Stimulated activated CD8-positive, alpha-beta memory T cell treated with anti-CD3 and anti-CD28 coated beads, Interleukin-15, amount 100 ng/mL, for 4 hours (primary cell): ENCODE data around the gene PDSS2.
"Not testable (repeated sequence)": the region's sequence is repeated elsewhere in the genome, so short reads cannot be mapped to it uniquely, and the experiment has no call there.

Experiments
- DNase-seq, 2 donors: peaks; one replicate each; pipeline ENCODE4 v3.0.0-alpha.2; 2020; ENCODE audit warnings: low read depth in 2 of 2

The PDSS2 gene

DNA sequence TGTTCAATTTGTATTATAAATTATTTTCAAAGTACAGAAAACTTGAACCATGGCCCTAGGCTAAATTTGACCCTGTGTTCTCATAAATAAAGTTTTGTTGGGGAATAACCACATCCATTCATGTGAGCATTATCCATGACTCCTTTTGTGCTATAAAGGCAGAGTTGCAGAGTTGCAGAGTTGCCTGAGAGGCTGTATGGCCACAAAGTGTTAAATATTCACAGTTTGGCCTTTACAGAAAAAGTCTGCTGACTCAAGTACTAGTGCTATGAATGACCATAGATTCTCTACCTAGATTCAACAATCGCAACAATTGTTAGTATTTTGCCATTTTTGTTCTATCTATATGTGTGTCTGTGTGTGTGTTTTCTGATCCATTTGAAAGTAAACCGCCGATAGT, 297.8 kb downstream of the PDSS2 start:
- no peak for DNase-seq

DNA sequence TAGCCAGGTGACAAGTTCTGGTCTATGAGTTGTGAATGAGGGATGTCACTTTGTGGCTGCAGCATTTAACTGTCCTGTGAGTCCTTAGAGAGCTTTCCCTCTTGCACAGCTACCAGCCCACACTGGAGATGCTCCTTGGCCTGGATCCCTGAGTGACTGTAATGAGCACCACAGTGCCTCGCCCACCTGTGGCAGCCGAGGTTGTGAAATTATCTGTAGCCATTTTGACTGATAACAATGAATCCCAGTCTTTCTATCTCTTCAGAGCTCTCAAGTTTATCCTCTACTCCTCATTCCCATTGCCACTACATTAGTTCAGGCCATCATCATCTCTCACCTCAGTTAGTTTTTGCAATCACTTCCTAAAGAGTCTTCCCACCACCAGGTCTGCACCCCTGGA, 302.7 kb downstream of the PDSS2 start:
- DNase-seq, result no peak

DNA sequence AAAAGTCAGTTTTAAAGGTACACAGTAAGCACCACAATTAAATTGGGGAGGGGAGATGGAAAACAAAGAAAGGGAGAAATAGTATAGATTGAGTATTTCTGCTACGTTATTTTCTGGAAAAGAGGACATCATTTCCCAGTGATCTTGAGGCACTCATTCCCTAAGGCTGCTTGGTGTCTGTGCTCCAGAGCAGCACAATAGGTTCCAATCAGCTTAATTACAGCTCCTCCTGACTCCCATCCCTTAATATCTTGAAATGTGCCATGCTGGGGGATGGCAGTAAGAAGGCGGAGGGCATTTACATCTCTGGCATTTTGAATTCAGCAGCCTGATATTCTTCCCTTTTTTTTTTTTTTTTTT, 304.6 kb downstream of the PDSS2 start:
- no peak for DNase-seq

DNA sequence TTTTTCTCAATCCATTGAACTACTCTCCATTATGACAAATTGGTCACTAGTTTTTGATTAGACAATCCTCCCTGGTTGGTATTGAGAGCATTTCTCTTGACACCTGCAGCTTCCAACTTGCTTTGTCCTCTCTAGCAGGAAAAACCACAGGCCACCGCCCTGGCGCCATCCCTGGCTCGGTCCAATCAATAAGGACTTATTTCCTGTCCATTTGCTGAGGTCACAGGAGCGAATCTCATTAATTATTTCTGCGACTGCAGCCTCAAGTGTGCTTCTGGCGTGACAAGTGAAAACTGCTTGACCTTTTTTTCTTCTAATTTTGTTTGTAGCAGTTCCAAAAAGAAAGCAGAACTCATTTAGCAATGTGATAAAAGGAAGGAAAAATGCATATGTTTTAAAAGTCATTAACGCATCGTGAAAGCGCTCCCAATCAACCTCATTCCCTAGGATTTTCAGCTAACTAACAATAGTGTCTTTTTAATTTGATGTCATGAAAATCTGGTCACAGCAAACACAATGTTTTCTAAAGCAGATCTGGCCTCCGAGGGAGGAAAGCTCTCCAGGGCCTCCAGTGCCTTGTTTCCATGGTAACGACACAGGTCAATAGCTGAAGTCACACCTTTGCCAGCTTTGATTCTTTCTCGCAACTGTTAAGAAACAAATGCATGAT, 305.1 kb downstream of the PDSS2 start:
- DNase-seq, result no peak

DNA sequence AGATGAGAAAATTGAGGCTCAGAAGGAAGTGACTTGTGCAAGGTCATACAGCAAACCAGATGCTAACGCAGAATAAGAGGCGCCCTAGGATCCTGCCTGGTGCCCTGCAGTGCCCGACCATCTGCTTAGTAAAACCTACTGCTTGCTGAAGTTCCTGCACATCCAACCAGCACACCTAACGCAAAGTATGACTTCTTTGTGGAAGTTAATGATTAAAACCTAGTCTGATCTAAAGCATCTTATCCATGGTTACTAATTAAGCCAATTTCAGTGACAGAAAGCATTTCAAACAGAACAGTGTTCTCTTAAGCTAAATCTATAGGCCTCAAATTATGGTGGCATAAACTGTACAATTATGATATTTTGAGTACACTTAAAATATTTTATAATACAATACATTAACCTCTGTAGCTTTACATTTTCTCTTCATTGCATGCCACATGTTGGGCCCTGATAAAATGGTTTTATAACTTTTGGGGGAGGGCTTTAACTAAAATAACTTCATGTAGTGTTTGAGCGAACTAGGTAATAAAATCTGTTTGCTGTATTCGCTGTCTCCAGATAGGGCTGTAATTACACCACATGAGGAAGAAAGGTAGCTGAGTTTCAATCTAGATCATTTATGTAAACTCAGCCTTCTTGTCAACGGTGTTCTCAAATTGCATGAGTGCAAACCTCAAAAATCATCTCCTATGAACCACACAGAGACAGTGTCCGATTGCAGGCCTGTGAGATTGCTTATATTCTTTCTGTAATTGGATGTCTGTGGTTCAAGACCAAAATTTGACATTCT, 306.5 kb downstream of the PDSS2 start:
- no peak for DNase-seq

DNA sequence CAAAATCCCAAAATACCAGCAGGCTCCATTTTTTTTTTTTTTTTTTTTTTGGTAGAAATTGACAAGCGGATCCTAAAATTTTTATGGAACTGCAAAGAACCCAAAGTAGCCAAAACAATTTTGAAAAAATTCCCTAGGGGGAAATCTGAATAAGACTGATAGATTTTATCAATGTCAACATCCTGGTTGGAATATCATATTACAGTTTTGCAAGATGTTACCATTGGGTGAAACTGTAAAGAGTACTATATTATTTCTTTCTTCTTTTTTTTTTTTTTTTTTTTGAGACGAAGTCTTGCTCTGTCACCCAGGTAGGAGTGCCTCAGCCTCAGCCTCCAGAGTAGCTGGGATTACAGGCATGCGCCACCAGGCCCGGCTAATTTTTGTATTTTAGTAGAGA, 314.7 kb downstream of the PDSS2 start:
- DNase-seq, result no peak

DNA sequence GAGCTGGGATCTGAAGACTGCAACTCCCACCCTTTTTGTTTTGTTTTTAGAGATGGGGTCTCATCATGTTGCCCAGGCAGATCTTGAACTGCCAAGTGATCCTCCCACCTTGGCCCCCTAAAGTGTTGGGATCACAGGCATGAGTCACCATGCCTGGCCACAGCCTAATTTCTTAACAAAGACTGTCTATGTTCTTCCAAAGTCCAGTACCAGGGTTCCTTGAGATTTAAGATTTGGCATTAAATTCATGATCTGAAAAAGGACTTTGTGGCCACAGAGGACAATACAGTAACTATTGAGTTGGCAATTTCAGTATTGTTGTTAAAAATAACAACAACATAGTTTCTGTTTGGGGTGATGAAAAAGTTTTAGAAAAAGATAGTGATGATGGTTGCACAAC, 315.4 kb downstream of the PDSS2 start:
- no peak for DNase-seq

DNA sequence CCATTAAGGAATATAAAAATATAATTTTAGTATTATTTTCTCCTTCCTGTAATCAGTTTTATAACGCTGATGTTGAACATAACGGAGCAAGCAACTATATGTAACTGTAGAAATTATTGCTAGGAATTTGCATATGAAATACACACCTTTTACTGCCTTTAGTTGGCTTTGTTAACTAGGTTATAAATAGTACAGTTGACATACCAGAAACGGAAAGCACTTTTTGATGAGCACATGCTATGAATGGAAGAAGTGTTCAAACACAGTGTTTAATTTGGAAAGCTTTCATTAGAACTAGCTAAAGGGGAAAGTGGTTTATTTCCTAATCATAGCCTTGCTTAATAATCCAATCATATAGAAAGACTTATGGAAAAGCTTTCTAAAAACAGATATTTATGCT, 318.8 kb downstream of the PDSS2 start:
- no peak for DNase-seq

DNA sequence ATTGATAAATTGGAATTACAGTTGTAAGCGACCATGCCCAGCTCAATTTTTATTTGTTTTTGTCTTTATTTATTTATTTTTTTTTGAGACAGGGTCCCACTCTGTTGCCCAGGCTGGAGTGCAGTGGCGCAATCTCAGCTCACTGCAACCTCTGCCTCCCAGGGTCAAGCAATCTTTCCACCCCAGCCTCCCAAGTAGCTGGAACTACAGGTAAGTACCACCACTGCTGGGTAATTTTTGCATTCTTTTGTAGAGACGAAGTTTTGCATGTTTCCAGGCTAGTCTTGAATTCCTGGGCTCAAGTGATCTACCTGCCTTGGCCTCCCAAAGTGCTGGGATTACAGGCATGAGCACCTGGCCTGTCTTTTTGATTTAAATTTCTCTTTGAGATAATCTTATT, 323.0 kb downstream of the PDSS2 start:
- DNase-seq, result not testable (repeated sequence)

DNA sequence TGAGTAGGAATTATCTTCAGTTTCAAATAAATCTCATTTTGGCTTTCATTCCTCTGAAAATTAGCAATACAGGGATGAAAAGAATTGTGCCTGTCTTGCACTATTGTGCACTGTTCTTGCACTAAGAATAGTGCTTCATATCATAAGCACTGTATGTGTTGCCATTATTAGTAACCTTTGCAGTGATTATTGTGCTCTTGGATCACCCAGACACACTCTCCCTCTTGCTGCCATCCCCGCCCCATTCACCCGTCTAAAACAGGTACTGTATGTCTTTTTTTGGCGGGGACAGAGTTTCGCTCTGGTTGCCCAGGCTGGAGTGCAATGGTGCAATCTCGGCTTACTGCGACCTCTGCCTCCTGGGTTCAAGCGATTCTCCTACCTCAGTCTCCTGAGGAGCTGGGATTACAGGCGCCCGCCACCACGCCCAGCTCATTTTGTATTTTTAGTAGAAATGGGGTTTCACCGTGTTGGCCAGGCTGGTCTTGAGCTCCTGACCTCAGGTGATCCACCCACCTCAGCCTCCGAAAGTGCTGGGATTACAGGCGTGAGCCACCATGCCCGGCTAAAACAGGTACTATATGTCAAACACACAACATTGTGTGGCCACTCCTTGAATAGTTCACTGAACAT, 324.2 kb downstream of the PDSS2 start:
- DNase-seq, result not testable (repeated sequence)

DNA sequence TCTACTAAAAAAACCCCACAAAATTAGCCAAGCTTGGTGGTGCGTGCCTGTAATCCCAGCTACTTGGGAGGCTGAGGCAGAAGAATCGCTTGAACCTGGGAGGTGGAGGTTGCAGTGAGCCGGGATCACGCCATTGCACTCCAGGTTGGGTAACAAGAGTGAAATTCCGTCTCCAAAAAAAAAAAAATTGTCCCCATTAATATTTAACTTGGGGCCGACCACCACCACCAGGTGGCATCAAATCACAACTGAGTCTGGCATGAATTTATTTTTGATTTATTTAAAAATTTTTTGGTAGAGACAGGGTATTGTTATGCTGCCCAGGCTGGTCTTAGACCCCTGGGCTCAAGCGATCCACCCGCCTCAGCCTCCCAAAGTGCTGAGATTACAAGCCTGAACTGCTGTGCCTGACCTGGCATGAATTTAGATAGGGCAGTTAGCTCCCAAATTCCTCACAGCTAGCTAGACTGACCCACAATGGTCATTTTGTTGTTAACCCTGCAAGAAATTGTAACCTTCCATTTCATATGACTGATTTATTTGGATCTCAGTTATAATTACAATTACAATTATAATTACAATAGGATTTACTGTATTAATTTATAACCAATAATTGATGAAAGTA, 326.9 kb downstream of the PDSS2 start:
- no peak for DNase-seq

DNA sequence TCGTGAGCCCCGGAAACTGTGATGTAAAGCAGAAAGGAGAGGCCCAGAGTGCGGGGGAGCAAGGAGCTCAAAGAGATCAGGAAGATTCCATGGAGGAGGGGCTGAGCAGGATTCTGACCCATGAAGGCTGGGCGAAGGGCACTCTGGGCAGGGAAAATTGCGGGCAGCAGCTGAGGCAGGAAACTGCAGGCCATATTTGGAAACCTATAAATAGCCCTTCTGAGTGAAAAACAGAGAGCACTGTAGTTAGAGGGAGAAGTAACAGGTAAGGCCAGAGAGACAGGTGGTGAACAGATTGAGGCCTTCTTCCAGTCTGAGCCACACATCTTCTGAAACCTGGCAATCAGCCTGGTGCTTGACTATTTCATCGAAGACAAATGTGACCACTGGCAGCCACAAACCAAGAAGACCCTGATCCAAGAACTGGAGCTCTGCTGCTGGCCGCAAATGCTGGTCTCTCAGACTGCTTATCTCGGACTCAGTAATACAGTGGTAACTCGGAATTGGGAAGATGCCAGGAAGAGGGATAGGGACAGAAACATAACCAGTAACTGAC, 329.9 kb downstream of the PDSS2 start:
- no peak for DNase-seq

DNA sequence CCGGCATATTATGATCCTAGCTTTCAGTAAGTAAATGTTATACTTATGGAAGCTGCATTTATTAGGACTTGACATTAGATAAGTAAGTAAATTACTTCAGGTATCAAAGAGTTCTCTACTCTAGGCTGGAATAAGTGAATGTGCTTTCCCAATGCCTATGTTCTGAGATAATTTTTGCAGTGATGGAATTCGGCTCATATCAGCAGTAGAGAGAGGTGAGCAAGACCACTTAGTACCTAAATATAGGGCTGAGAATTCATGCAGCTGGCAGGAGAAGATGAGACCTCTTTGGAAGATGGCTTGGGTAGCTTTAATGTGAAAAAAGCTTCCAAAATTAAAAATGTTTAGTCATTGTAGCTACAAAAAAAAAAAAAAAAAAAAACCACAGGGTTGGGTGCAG, 330.8 kb downstream of the PDSS2 start:
- DNase-seq, result no peak

DNA sequence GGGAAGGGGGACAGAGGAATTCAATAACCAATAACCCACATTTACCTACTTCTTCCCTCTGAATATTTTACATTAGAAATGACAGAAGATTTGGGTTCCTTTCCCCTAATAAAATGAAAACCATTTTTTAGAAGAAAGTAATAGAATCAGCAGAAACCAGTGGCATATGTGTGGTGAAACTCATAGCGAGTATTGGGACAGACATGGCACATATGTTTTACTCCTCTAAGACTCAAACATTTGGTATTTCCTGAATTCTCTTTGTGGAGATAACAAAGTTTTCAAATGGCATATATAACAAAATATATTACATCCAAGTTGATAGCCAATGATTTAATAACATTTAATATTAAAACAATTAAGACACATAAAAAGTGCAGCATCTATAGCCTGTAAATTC, 331.2 kb downstream of the PDSS2 start:
- DNase-seq, result no peak

DNA sequence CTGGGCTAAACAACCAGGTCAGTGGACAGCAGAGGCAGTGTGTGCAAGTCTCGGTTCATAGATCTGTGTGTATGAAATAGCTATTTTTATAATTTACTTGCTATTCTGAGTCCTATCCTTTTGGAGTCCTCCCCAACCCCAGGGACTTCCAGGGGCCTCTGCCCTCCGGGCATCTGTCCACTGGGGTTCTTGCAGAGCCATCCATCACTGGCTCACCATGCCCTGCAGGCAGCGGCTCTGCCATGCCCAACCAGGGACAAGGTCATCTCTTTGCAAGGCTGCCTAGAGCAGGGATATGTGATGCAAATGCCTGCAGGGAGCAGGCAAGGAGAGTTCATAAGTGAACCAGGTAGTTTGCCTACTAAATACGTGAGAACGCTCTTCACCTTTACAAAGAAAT, 333.6 kb downstream of the PDSS2 start:
- DNase-seq, result no peak

DNA sequence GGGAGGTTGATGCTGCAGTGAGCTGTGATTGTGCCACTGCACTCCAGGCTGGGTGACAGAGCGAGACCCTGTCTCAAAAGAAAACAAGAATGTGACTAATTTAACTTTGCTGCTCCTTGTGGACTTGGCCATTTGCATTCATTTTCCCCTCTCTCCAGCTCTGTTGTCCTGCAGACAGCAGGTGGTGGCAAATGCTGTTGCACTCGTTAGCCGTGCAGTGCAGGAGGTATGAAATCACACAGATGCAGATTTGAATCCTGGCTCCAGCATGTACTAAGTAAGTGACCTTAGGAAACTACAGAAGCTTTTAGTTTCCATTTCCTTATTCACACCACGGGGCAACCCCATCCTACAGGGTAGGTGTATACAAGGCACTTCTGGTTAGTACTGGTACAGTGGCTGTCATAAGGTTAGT, 334.4 kb downstream of the PDSS2 start:
- DNase-seq, result no peak

DNA sequence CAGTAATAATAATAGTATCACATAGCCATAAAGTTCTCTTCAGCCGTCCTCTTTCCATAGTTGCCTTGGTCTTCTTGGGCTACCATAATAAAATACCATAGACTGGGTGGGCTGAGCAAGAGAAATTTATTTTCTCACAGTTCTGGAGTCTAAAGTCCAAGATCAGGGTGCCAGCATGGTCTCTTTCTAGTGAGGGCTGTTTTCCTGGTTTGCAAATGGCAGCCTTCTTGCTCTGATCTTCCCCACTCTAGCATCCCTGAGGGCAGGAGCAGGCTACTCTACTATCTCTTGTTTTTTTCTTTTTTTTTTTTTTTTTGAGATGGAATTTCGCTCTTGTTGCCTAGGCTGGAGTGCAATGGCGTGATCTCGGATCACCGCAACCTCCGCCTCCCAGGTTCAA, 335.9 kb downstream of the PDSS2 start:
- no peak for DNase-seq

DNA sequence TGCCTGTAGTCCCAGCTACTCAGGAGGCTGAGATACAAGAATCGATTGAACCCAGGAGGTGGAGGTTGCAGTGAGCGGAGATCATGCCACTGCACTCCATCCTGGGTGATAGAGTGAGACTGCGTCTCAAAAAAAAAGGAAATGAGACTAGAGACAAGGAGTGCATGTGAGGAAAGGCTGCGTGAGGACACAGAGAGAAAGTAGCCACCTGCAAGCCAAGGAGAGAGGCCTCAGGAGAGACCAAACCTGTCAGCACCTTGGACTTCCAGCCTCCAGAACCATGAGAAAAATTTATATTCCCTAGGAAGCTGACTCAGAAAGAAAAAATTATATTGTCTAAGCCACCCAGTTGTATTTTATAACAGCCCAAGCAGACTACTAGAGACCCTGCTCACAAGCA, 336.6 kb downstream of the PDSS2 start:
- no peak for DNase-seq

DNA sequence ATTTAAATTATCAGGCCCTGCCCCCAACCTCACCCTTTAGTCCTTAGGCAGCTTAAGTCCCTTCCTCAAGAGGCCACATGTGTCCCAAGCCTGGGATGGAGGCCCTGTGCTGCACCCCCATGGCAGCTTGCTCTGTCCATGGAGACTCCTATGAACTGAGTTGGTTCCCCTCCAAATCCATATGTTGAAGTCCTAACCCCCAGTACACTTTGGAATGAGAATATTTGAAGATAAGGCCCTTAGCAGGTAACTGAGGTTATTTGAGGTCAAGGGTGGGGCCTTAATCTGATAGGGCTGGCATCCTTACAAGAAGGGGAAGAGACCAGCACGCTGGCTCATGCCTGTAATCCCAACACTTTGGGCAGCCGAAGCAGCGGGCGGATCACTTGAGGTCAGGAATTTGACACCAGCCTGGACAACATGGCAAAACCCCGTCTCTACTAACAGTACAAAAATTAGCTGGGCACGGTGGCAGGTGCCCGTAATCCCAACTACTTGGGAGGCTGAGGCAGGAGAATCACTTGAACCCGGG, 337.3 kb downstream of the PDSS2 start:
- no peak for DNase-seq

DNA sequence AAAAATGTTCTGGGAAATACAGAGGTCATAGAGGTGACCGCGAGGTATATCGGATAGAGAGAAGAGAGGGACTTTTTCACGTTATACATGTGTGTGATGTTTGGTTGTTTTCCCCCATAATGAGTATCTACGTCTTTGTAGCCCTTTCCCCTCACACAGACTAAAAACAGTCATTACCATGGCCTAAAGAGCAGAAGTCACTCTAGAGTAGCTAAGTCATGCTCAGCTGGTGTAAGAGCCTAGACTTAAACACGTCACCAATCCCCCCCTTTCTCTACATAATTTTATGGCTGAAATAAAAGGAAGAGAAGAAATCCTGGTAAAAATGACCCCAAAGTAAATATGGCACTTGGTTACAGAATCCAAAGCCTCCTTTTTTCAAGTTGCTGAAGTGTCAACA, 338.1 kb downstream of the PDSS2 start:
- DNase-seq, result no peak

DNA sequence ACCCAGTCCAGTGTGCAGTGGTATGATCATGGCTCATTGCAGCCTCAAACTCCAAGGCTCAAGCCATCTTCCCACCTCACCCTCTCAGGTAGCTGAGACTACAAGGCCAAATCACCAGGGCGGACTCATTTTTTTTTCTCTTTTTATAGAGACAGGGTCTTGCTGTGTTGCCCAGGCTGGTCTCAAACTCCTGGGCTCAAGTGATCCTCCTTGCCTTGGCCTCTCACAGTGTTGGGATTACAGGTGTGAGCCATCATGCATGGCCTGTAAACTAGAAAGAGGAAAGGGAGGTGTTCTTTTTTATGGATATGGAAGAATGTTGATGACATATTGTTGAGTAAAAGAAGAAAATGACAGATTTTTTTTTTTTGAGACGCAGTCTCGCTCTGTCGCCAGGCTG, 339.0 kb downstream of the PDSS2 start:
- DNase-seq, result no peak

DNA sequence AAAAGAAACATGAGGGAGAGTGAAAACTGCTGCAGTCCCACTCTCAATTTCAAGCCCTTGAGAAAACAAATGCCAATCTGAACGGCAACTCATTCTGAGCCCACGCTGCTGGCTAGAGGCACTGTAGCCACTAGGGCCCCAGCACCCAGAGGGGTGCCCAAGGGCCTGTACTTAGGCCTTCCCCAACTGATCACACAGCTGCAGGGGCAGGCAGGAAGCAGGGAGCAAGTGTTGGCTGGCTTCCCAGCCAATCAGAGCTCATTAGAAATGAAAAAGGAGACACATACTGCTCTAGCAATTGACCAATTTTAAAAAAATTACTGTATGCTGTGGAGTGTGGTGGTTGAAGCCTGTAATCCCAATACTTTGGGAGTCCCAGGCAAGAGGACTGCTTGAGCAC, 340.4 kb downstream of the PDSS2 start:
- DNase-seq, result no peak
